Rectal smooth muscle tissue (tissue), 1 donor: ENCODE data around the gene PTBP2.
"Not testable (repeated sequence)": the region's sequence is repeated elsewhere in the genome, so short reads cannot be mapped to it uniquely, and the experiment has no call there.

Source experiments
- H3K27ac ChIP-seq: one replicate; pipeline ENCODE4 v1.7.0; 2013; ENCODE audit warnings: low read depth, low read length, inconsistent platforms
- H3K27me3 ChIP-seq: one replicate; pipeline ENCODE4 v1.7.0; 2013; ENCODE audit warnings: low read length; ENCODE audit not compliant: control insufficient read depth, insufficient read depth
- H3K36me3 ChIP-seq: one replicate; pipeline ENCODE4 v1.7.0; 2013; ENCODE audit warnings: low read length; ENCODE audit not compliant: control insufficient read depth, insufficient read depth
- H3K4me1 ChIP-seq: one replicate; pipeline ENCODE4 v1.7.0; 2013; ENCODE audit warnings: low read length; ENCODE audit not compliant: control insufficient read depth, insufficient read depth
- H3K4me3 ChIP-seq: one replicate; pipeline ENCODE4 v1.7.0; 2013; ENCODE audit warnings: low read length
- H3K9ac ChIP-seq: one replicate; pipeline ENCODE4 v1.7.0; 2013; ENCODE audit warnings: low read length

PTBP2 gene

DNA sequence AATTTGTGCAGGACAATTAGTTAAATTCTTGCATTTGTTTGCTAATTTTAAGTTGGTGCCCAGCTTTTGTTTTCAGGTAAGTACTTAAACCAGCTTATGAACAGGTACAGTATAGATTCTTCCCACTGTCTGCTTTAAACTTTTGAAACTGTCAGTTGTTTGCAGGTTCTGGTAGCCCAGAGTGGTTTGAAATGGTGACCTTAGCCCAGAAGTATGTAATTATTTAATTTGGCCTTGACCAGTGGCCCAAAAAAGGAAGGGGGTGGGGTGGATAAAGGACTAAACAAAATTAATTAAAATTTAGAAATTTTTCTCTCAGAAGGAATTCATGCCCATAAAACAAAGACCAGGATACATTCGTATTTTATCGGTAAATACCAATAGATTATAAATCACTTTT lies 69.0 kb downstream of the PTBP2 start:
- no peak overlapping the region for H3K9ac ChIP-seq
- no peaks in the 10 kb centered on the region for H3K27me3 ChIP-seq
- H3K4me1 ChIP-seq, result no peaks in the 10 kb centered on the region
- no peak overlapping the region for H3K27ac ChIP-seq
- peaks cover 5% of the 10 kb centered on the region for H3K36me3 ChIP-seq
- H3K4me3 ChIP-seq, result no peak overlapping the region

GRCh38 chr1:96792220-96792619 lies 70.6 kb downstream of the PTBP2 start:
- Histone ChIP-seq H3K9ac (no peak overlapping the region), H3K27me3 (no peaks in the 10 kb centered on the region), H3K36me3 (peaks cover under 1% of the 10 kb centered on the region), H3K4me1 (no peaks in the 10 kb centered on the region), H3K27ac (no peak overlapping the region), H3K4me3 (no peak overlapping the region)

GRCh38 chr1:96801696-96802095 lies 80.1 kb downstream of the PTBP2 start:
- not testable (repeated sequence) for H3K9ac ChIP-seq, H3K36me3 ChIP-seq, H3K27me3 ChIP-seq, H3K4me3 ChIP-seq, H3K27ac ChIP-seq
- peaks cover 10% of the 10 kb centered on the region for H3K4me1 ChIP-seq

GRCh38 chr1:96804648-96805047 lies 83.1 kb downstream of the PTBP2 start:
- peaks cover 10% of the 10 kb centered on the region for H3K4me1 ChIP-seq
- no peak overlapping the region for H3K9ac ChIP-seq
- H3K4me3 ChIP-seq, result no peak overlapping the region
- H3K27ac ChIP-seq, result no peak overlapping the region
- no peaks in the 10 kb centered on the region for H3K27me3 ChIP-seq
- H3K36me3 ChIP-seq, result peaks cover 8% of the 10 kb centered on the region

DNA sequence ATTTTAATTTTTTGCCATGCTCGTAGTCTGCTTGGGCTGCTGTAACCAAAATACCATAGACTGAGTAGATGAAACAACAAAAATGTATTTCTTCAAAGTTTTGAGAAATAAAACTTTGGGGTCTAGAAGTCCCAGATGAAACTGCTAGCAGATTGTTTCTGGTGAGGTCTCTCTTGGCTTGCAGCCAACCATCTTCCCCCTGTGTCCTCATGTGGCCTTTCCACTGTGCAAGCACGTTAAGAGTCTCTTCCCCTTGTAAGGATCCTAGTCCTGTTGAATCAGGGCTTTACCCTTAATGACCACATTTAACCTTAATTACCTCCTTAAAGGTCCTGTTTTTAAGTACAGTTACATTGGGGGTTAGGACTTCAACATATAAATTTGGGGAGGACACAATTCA lies 86.6 kb downstream of the PTBP2 start:
- Histone ChIP-seq H3K36me3 (peaks cover 6% of the 10 kb centered on the region), H3K9ac (no peak overlapping the region), H3K27ac (peak overlapping the region; percentile 22), H3K27me3 (no peaks in the 10 kb centered on the region), H3K4me1 (peaks cover 10% of the 10 kb centered on the region), H3K4me3 (no peak overlapping the region)

GRCh38 chr1:96815914-96816313 lies 94.3 kb downstream of the PTBP2 start:
- no peak overlapping the region for H3K9ac ChIP-seq
- no peak overlapping the region for H3K27ac ChIP-seq
- H3K4me3 ChIP-seq, result no peak overlapping the region
- H3K4me1 ChIP-seq, result peaks cover 5% of the 10 kb centered on the region
- H3K27me3 ChIP-seq, result no peaks in the 10 kb centered on the region
- H3K36me3 ChIP-seq, result no peaks in the 10 kb centered on the region

- H3K27me3 ChIP-seq, result no peaks in the 10 kb centered on the region
- H3K27ac ChIP-seq, result no peak overlapping the region
- H3K36me3 ChIP-seq, result no peaks in the 10 kb centered on the region
- peaks cover 2% of the 10 kb centered on the region for H3K4me1 ChIP-seq
- no peak overlapping the region for H3K9ac ChIP-seq
- no peak overlapping the region for H3K4me3 ChIP-seq
Measured at GRCh38 chr1:96820107-96820506, 98.5 kb downstream of the PTBP2 start.

GRCh38 chr1:96820671-96821070 lies 99.1 kb downstream of the PTBP2 start:
- Histone ChIP-seq H3K4me1 (peaks cover 2% of the 10 kb centered on the region), H3K9ac (no peak overlapping the region), H3K36me3 (no peaks in the 10 kb centered on the region)

DNA sequence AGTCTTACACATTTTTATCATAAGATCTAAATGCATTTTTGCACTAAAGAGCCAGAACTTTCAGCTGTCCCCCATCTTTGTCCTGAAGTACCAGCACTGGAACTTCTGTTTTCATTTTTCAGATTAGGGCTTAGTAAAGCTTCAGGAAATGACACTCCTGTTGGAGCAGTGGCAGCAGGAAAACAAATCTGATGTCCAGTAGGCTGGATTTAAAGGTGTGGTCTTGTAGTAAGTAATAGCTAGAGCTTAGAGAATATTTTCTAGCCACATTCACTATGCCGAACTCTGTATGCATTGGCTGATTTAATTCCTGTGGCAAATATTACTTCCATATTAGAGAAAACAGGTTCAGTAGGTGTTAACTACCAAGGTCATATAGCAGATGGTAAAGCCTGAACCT lies 103.6 kb downstream of the PTBP2 start:
- Histone ChIP-seq H3K4me3 (no peak overlapping the region), H3K4me1 (no peaks in the 10 kb centered on the region), H3K27me3 (no peaks in the 10 kb centered on the region), H3K27ac (no peak overlapping the region), H3K36me3 (no peaks in the 10 kb centered on the region), H3K9ac (no peak overlapping the region)

More at GRCh38 chr1:96820671-96821070, 99.1 kb downstream of the PTBP2 start:
- H3K27me3 ChIP-seq, result no peaks in the 10 kb centered on the region
- no peak overlapping the region for H3K27ac ChIP-seq
- H3K4me3 ChIP-seq, result no peak overlapping the region

DNA sequence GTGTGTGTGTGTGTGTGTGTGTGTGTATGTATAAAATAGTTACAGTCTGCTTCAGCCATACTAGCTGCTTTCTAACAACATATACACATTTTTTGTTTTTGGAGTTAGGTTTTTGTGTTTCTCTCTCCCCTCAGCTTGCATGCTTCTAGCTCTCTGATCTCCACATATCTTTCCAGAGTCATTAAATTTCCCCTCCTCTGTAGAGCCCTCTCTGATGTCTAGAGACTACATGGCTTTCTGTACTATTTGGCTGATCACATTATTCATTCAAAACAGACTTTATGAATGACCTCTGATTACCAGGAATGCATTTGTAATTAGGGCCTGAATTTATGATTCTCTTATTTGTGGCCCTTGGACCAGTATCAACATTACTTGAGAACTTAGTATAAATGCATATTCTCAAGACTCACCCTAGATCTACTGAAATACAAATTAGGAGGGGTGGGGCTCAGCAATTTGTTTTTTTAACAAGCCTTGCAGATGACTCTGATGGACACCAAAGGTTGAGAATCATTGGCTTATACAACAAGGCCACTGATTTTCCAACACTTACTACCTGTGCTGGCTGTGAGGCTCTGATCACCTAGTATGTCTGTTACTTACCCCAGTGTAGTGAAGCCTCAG lies 104.5 kb downstream of the PTBP2 start:
- no peaks in the 10 kb centered on the region for H3K36me3 ChIP-seq
- H3K27me3 ChIP-seq, result no peaks in the 10 kb centered on the region
- H3K4me3 ChIP-seq, result no peak overlapping the region
- no peak overlapping the region for H3K9ac ChIP-seq
- no peak overlapping the region for H3K27ac ChIP-seq
- H3K4me1 ChIP-seq, result no peaks in the 10 kb centered on the region

DNA sequence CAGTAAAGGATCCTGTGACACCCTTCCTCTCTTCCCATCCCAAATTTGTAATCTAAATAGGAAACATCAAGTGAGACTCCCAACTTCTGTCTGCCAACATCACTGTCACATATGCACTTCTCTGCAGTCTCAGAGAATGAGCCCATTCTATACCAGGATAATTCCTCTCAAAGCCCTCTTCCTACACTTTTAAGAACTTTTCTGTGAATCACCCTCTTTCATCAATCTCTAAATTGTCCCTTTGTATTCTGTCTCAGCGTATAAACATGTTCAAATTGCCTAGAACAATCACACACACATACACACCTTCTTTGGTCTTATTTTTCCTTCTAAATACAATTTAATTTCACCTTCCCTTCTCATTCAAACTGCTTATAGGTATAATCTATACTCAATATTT lies 111.8 kb downstream of the PTBP2 start:
- Histone ChIP-seq H3K36me3 (no peaks in the 10 kb centered on the region), H3K27me3 (no peaks in the 10 kb centered on the region), H3K9ac (no peak overlapping the region), H3K4me3 (no peak overlapping the region), H3K27ac (no peak overlapping the region), H3K4me1 (no peaks in the 10 kb centered on the region)

DNA sequence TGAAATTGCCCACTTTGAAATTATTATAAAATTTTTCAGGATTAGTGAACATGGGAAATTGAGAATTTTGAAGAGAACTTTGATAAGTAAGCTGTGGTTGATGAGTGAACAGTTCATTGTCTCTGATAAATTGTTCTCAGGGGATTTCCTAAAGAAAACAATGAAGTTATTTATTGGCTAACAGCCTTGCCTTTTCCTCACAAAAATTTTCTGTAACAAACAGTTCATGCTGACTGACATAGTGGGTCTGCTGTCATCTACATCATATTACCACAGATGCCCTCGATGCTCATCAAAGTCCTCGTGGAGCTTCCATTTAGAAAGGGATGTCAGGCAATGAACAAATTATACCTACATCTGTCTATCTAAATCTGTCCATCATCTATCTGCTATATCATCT lies 113.4 kb downstream of the PTBP2 start:
- no peak overlapping the region for H3K27ac ChIP-seq

GRCh38 chr1:96837057-96837780 lies 115.6 kb downstream of the PTBP2 start:
- Histone ChIP-seq H3K27ac (no peak overlapping the region), H3K4me1 (no peaks in the 10 kb centered on the region), H3K4me3 (no peak overlapping the region), H3K27me3 (no peaks in the 10 kb centered on the region), H3K36me3 (no peaks in the 10 kb centered on the region), H3K9ac (no peak overlapping the region)

More for the DNA sequence above, 113.4 kb downstream of the PTBP2 start:
- H3K36me3 ChIP-seq, result no peaks in the 10 kb centered on the region
- H3K9ac ChIP-seq, result no peak overlapping the region
- H3K4me3 ChIP-seq, result no peak overlapping the region
- H3K4me1 ChIP-seq, result no peaks in the 10 kb centered on the region
- H3K27me3 ChIP-seq, result no peaks in the 10 kb centered on the region
